H1 (cell line): ENCODE data around the gene TMEM244. TPM values are rescaled to one million over a fixed set of nuclear protein-coding genes. Genes with fewer than 3 reads are reported as not detected.

Experiments
- CTCF ChIP-seq, 3 experiments: IDR thresholded peaks; 1 replicate in 2 of 3; 2 replicates in 1 of 3; pipeline versions ENCODE4 v1.5.1 to v1.6.1; 2011; ENCODE audit warnings: low read length in 3 of 3, mild to moderate bottlenecking in 3 of 3, inconsistent platforms in 2 of 3, low read depth in 1 of 3, moderate library complexity in 1 of 3; ENCODE audit not compliant: insufficient read depth in 1 of 3; ENCODE audit errors: control extremely low read depth in 1 of 3
- EZH2 ChIP-seq: fragments of 200-600 bp; sonication (generic); IDR thresholded peaks from 2 replicates; pipeline ENCODE4 v1.7.1; 2012; ENCODE audit warnings: low read depth, mild to moderate bottlenecking, moderate library complexity, low read length, inconsistent platforms; ENCODE audit not compliant: severe bottlenecking
- polyA plus RNA-seq, 7 experiments: library from polyadenylated mRNA; depleted of rRNA in 3 of 7; stranded (reverse) in 5 of 7; unstranded in 2 of 7; fragments of >200 nt in 5 of 7; fragments of 200-250 nt in 2 of 7; gene quantifications; 1 replicate in 5 of 7; 2 replicates in 1 of 7; 4 replicates in 1 of 7; pipeline versions ENCODE4 v1.2.1 to v1.2.3, GENCODE V29; 2011 to 2013; ENCODE audit warnings: missing spikeins in 2 of 7, mixed read lengths in 2 of 7
- total RNA-seq: library from RNA; stranded (reverse); fragmentation: NEBNext Ultra II Directional; extraction: Animal tissue kit (Norgen Biotek cat#: 25700); gene quantifications from 2 replicates; pipeline ENCODE4 v1.2.1, GENCODE V29; 2021

TMEM244 gene
- total and polyA plus RNA-seq, 2 of the 8 experiments (the other 6 are each of a cell fraction or from before 2014, with no cell fraction given), result not detected

- TF ChIP-seq CTCF (IDR thresholded peaks at IDR 0.05; ENCODE audit: control extremely low read depth in 1 of 3, insufficient read depth in 1 of 3, low read depth in 1 of 3, low read length in 3 of 3), result no peak
- no peak for TF ChIP-seq EZH2
- TF ChIP-seq, all 59 proteins: peak for 0
Measured at GRCh38 chr6:129894921-129895320, 33.8 kb upstream of the TMEM244 start (continued).
